Panc1 (cell line): Measurements from ENCODE around the gene MADD. TPM values are rescaled to one million over a fixed set of nuclear protein-coding genes. Genes with fewer than 3 reads are reported as not detected.

Experiments
- ATAC-seq: fragments of 200-7000 bp; cut with Tn5 transposase; 2 replicates; pipeline ENCODE4 v1.9.1; 2020; ENCODE audit warnings: mild to moderate bottlenecking, moderate library complexity
- BruUV-seq: library from RNA; stranded (reverse); fragments of 400-500 nt; replicated peaks from 2 replicates; lab custom pipeline; 2021; lab: Mats Ljungman, UMichigan
- CTCF ChIA-PET: fragments of 300-600 bp; sonication (Branson Sonifier 250); formaldehyde crosslinking; loops from one replicate; lab custom pipeline; 2022; ENCODE audit warnings: antibody characterized with exemption; lab: Charles Lee
- POLR2A ChIA-PET: fragments of 300-600 bp; sonication (Branson Sonifier 250); formaldehyde crosslinking; loops from one replicate; lab custom pipeline; 2022; ENCODE audit warnings: antibody characterized with exemption; lab: Charles Lee
- DNase-seq: peaks from one replicate; pipeline ENCODE4 v3.0.0-alpha.2; 2010; ENCODE audit warnings: low read depth, low spot score
- H3K27ac ChIP-seq: 2 replicates; pipeline ENCODE4 v1.5.1; 2011; ENCODE audit warnings: mild to moderate bottlenecking, low read length, inconsistent platforms
- H3K27me3 ChIP-seq: fragments of 200-500 bp; sonication (Bioruptor generic); 2 replicates; pipeline ENCODE4 v1.6.0; 2014; ENCODE audit warnings: low read length, inconsistent platforms; ENCODE audit not compliant: control insufficient read depth, insufficient read depth
- H3K36me3 ChIP-seq: fragments of 200-500 bp; sonication (Bioruptor generic); 2 replicates; pipeline ENCODE4 v1.5.1; 2014; ENCODE audit warnings: inconsistent platforms, mild to moderate bottlenecking, low read length, moderate library complexity; ENCODE audit not compliant: control insufficient read depth, insufficient read depth
- H3K4me1 ChIP-seq: 2 replicates; pipeline ENCODE4 v1.5.1; 2011; ENCODE audit warnings: inconsistent platforms, mild to moderate bottlenecking, low read length, moderate library complexity; ENCODE audit not compliant: control insufficient read depth, insufficient read depth
- H3K4me3 ChIP-seq, 2 experiments: 2 replicates each; pipeline ENCODE4 v1.5.1; 2011 to 2012; ENCODE audit warnings: low read depth in 2 of 2, low read length in 2 of 2, mild to moderate bottlenecking in 2 of 2, inconsistent platforms in 1 of 2, moderate library complexity in 1 of 2
- H3K9me3 ChIP-seq: fragments of 200-500 bp; sonication (Bioruptor generic); 2 replicates; pipeline ENCODE4 v1.5.1; 2014; ENCODE audit warnings: low read depth, mild to moderate bottlenecking, inconsistent platforms, low read length, moderate library complexity; ENCODE audit not compliant: control insufficient read depth, insufficient read depth
- POLR2AphosphoS5 ChIP-seq: IDR thresholded peaks from 2 replicates; pipeline ENCODE4 v1.6.1; 2012; ENCODE audit warnings: mild to moderate bottlenecking, low read depth, low read length, moderate library complexity
- SIN3A ChIP-seq: IDR thresholded peaks from 2 replicates; pipeline ENCODE4 v1.6.1; 2012; ENCODE audit warnings: low read depth, mild to moderate bottlenecking, low read length, moderate library complexity, borderline replicate concordance; ENCODE audit not compliant: insufficient read depth
- TCF7L2 ChIP-seq: IDR thresholded peaks from 2 replicates; pipeline ENCODE4 v1.6.1; 2011; ENCODE audit warnings: mild to moderate bottlenecking, low read depth, low read length, inconsistent platforms
- in situ Hi-C: cut with HindIII; loops from 2 replicates; pipeline ENCODE4 v1.10.0; 2016; ENCODE audit warnings: low sequenced_read_pairs, low pct_unique_long_range_greater_than_20kb
- intact Hi-C: fragments of 100-400 bp; cut with micrococcal nuclease; formaldehyde crosslinking; loops from one replicate; pipeline ENCODE4 v1.10.0; 2022; ENCODE audit not compliant: unreplicated experiment
- total RNA-seq: library from RNA; stranded (reverse); gene quantifications from one replicate; pipeline ENCODE4 v1.2.1, GENCODE V29; 2021; ENCODE audit not compliant: unreplicated experiment
- TF ChIP-seq, protein P1 (sequence below), 2 experiments: IDR thresholded peaks; 2 replicates each; pipeline ENCODE4 v1.6.1; 2011 to 2012; ENCODE audit warnings: low read depth in 2 of 2, control low read depth in 1 of 2, low read length in 1 of 2, mild to moderate bottlenecking in 1 of 2, moderate library complexity in 1 of 2; ENCODE audit not compliant: insufficient read depth in 1 of 2
- TF ChIP-seq, protein P2 (sequence below): fragments of 450-650 bp; IDR thresholded peaks from 2 replicates; pipeline ENCODE4 v1.5.1; 2017; ENCODE audit warnings: mild to moderate bottlenecking

MADD gene
- total RNA-seq, 1 experiment from 2014 or later: 51.1 TPM

- no TSS peak for BruUV-seq
- POLR2A ChIA-PET: no interaction called here
Observed at GRCh38 chr11:47271961-47272661, 2.2 kb downstream of the MADD start.

GRCh38 chr11:47272706-47273105 lies 2.8 kb downstream of the MADD start:
- ChIA-PET CTCF (interaction anchor here (1.0 to 1.1 kb wide), 2 partner anchors 13 to 82 kb away, joined by 3 read pairs; no protein-coding TSS in a partner anchor), POLR2A (no interaction called here)
- no peaks in the 10 kb centered on the region for H3K27me3 ChIP-seq
- in situ Hi-C loops (no loop called here), intact Hi-C loops (no loop called here)
- no peak for ATAC-seq
- peaks cover 12% of the 10 kb centered on the region for H3K36me3 ChIP-seq
- BruUV-seq: no TSS peak
- H3K4me3 ChIP-seq: no peak overlapping the region
- H3K9me3 ChIP-seq: no peaks in the 10 kb centered on the region
- peaks cover 27% of the 10 kb centered on the region for H3K4me1 ChIP-seq
- no peak for TF ChIP-seq SIN3A
- TF ChIP-seq, protein P1, sequence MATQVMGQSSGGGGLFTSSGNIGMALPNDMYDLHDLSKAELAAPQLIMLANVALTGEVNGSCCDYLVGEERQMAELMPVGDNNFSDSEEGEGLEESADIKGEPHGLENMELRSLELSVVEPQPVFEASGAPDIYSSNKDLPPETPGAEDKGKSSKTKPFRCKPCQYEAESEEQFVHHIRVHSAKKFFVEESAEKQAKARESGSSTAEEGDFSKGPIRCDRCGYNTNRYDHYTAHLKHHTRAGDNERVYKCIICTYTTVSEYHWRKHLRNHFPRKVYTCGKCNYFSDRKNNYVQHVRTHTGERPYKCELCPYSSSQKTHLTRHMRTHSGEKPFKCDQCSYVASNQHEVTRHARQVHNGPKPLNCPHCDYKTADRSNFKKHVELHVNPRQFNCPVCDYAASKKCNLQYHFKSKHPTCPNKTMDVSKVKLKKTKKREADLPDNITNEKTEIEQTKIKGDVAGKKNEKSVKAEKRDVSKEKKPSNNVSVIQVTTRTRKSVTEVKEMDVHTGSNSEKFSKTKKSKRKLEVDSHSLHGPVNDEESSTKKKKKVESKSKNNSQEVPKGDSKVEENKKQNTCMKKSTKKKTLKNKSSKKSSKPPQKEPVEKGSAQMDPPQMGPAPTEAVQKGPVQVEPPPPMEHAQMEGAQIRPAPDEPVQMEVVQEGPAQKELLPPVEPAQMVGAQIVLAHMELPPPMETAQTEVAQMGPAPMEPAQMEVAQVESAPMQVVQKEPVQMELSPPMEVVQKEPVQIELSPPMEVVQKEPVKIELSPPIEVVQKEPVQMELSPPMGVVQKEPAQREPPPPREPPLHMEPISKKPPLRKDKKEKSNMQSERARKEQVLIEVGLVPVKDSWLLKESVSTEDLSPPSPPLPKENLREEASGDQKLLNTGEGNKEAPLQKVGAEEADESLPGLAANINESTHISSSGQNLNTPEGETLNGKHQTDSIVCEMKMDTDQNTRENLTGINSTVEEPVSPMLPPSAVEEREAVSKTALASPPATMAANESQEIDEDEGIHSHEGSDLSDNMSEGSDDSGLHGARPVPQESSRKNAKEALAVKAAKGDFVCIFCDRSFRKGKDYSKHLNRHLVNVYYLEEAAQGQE (IDR thresholded peaks at IDR 0.05; ENCODE audit: insufficient read depth in 1 of 2, low read depth in 2 of 2, low read length in 1 of 2): peak; percentile 69 to 81; a peak in 2 of 4 replicates
- no peak for DNase-seq
- no peak overlapping the region for H3K27ac ChIP-seq

More at GRCh38 chr11:47271961-47272661, 2.2 kb downstream of the MADD start:
- in situ Hi-C loops: no loop called here
- Histone ChIP-seq H3K36me3 (peaks cover 12% of the 10 kb centered on the region; the same call in 1 of the 2 replicates), H3K9me3 (no peaks in the 10 kb centered on the region), H3K27me3 (no peaks in the 10 kb centered on the region), H3K4me3 (no peak overlapping the region), H3K27ac (no peak overlapping the region), H3K4me1 (peaks cover 27% of the 10 kb centered on the region)
- CTCF ChIA-PET: interaction anchor here (1.0 kb wide), 1 partner anchor 12 kb away, joined by 3 read pairs; no protein-coding TSS in a partner anchor
- intact Hi-C loops: no loop called here
- TF ChIP-seq, protein P2, sequence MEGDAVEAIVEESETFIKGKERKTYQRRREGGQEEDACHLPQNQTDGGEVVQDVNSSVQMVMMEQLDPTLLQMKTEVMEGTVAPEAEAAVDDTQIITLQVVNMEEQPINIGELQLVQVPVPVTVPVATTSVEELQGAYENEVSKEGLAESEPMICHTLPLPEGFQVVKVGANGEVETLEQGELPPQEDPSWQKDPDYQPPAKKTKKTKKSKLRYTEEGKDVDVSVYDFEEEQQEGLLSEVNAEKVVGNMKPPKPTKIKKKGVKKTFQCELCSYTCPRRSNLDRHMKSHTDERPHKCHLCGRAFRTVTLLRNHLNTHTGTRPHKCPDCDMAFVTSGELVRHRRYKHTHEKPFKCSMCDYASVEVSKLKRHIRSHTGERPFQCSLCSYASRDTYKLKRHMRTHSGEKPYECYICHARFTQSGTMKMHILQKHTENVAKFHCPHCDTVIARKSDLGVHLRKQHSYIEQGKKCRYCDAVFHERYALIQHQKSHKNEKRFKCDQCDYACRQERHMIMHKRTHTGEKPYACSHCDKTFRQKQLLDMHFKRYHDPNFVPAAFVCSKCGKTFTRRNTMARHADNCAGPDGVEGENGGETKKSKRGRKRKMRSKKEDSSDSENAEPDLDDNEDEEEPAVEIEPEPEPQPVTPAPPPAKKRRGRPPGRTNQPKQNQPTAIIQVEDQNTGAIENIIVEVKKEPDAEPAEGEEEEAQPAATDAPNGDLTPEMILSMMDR: no peak
- TF ChIP-seq, protein P1 (IDR thresholded peaks at IDR 0.05; ENCODE audit: insufficient read depth in 1 of 2, low read depth in 2 of 2, low read length in 1 of 2): no peak
- no peak for TF ChIP-seq SIN3A
- TF ChIP-seq TCF7L2: no peak
- TF ChIP-seq POLR2AphosphoS5: no peak
- no peak for ATAC-seq
- no peak for DNase-seq
